Superior temporal gyrus (tissue), 1 donor: ENCODE measurements around the gene KATNB1.
"Not testable (repeated sequence)": the region's sequence is repeated elsewhere in the genome, so short reads cannot be mapped to it uniquely, and the experiment has no call there.

Source experiments
- DNase-seq: peaks from one replicate; pipeline ENCODE4 v3.0.0-alpha.2; 2016; ENCODE audit errors: extremely low spot score

Gene KATNB1

GRCh38 chr16:57771141-57771785, 35.7 kb downstream of the KATNB1 start:
- DNase-seq: no peak

GRCh38 chr16:57773019-57773418, 37.4 kb downstream of the KATNB1 start:
- no peak for DNase-seq

GRCh38 chr16:57773655-57774295, 38.2 kb downstream of the KATNB1 start:
- no peak for DNase-seq

GRCh38 chr16:57774705-57775285, 39.2 kb downstream of the KATNB1 start:
- no peak for DNase-seq

GRCh38 chr16:57775661-57776469, 40.3 kb downstream of the KATNB1 start:
- DNase-seq: peak; percentile 65

GRCh38 chr16:57778658-57779057, 43.1 kb downstream of the KATNB1 start:
- no peak for DNase-seq

GRCh38 chr16:57779836-57780235, 44.3 kb downstream of the KATNB1 start:
- not testable (repeated sequence) for DNase-seq

GRCh38 chr16:57781349-57781740, 45.8 kb downstream of the KATNB1 start:
- no peak for DNase-seq

- no peak for DNase-seq
Observed at GRCh38 chr16:57781741-57782606, 46.4 kb downstream of the KATNB1 start.

- not testable (repeated sequence) for DNase-seq
Observed at GRCh38 chr16:57782607-57783055, 47.1 kb downstream of the KATNB1 start.

GRCh38 chr16:57783116-57783515, 47.5 kb downstream of the KATNB1 start:
- no peak for DNase-seq

GRCh38 chr16:57783883-57784282, 48.3 kb downstream of the KATNB1 start:
- DNase-seq: no peak

- DNase-seq: no peak
Observed at GRCh38 chr16:57784334-57784733, 48.8 kb downstream of the KATNB1 start.

GRCh38 chr16:57785385-57785784, 49.8 kb downstream of the KATNB1 start:
- no peak for DNase-seq

GRCh38 chr16:57785924-57786323, 50.4 kb downstream of the KATNB1 start:
- no peak for DNase-seq

- DNase-seq: peak; percentile 71
Observed at GRCh38 chr16:57786632-57787518, 51.3 kb downstream of the KATNB1 start.

GRCh38 chr16:57787519-57787905, 51.9 kb downstream of the KATNB1 start:
- no peak for DNase-seq

GRCh38 chr16:57788252-57788841, 52.8 kb downstream of the KATNB1 start:
- DNase-seq: no peak

GRCh38 chr16:57788951-57789350, 53.4 kb downstream of the KATNB1 start:
- no peak for DNase-seq
